ENCODE measurements around the gene MBNL2.

DNA sequence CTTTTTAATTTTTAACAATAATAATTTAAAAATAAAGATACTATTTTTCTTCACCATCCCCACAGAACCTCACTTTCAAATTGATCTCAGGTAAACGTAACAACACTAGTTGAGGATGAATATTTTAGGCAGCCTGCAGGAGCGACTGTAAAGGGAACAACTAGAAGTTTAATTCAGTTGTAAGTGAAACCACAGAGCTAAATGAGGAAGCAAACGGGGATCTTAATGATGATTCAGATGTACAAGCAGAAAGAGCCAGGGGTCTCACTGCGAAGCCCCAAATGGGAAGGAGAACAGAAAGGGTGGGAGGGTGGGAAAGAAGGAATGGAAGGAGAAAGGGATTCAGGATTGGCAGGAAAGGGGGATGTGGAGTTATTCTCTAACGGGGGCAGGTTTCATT is 157.3 kb downstream of the MBNL2 start:
- TF ChIP-seq CTCF (IDR thresholded peaks at IDR 0.05; ENCODE audit: insufficient read depth, low read length, poor library complexity, severe bottlenecking) (no peak), EZH2phosphoT487 (conservative IDR thresholded peaks at IDR 0.05; ENCODE audit: low read length) (no peak)
